Measurements from ENCODE around the gene ACTC1. TPM values are rescaled to one million over a fixed set of nuclear protein-coding genes. Genes with fewer than 3 reads are reported as not detected.

Gene ACTC1
- total and polyA plus RNA-seq, 2 donors (not counting 3 experiments of a cell fraction or from before 2014, with no cell fraction given): 1.0 TPM; not detected in 1

DNA sequence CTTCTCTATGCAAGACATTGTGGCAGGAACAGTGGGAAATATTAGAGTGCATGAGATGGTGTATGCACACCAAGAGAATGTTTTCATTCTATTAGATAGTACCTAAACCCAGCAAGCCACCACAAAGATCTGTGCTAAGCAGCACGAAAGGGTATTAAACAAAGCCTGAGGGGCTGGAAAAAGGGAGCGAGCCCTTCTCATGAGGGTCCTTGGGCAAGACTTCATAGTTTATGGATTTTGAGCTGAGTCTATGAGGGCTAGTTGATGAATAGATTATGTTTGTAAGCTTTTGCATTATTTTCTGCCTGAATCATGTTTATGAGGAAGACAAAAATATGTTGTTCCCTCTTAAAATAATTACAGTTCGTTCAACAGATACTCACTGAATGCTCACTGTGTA, 9.4 kb upstream of the ACTC1 start:
- Histone ChIP-seq H3K79me2 (ENCODE audit: control insufficient read depth, insufficient read depth, low read length) (no peaks in the 10 kb centered on the region), H3K9ac (replicated peaks; ENCODE audit: extremely low read depth, insufficient read depth, low read length) (no peak overlapping the region), H3K4me3 (replicated peaks in 1 of 3; ENCODE audit: insufficient read depth in 1 of 3, low read depth in 1 of 3, low read length in 3 of 3) (no peak overlapping the region), H3K9me3 (replicated peaks; ENCODE audit: control insufficient read depth, insufficient read depth, low read length) (no peaks in the 10 kb centered on the region), H3K27me3 (ENCODE audit: control insufficient read depth in 2 of 2, insufficient read depth in 2 of 2, low read length in 2 of 2) (peaks cover 4 to 13% of the 10 kb centered on the region in 2 experiments), H3K36me3 (ENCODE audit: control insufficient read depth in 2 of 2, extremely low read depth in 1 of 2, insufficient read depth in 2 of 2, low read length in 2 of 2) (no peaks in the 10 kb centered on the region), H3K4me2 (ENCODE audit: insufficient read depth, low read length) (no peak overlapping the region), H2AFZ (ENCODE audit: low read depth, low read length) (no peak overlapping the region), H4K20me1 (replicated peaks; ENCODE audit: control insufficient read depth, extremely low read depth, insufficient read depth, low read length) (no peaks in the 10 kb centered on the region), H3K27ac (ENCODE audit: insufficient read depth, low read depth, low read length) (no peak overlapping the region), H3K4me1 (ENCODE audit: control insufficient read depth, extremely low read depth, insufficient read depth, low read length) (no peaks in the 10 kb centered on the region), H3K9me1 (replicated peaks; ENCODE audit: control insufficient read depth, extremely low read depth, insufficient read depth, low read length) (no peaks in the 10 kb centered on the region)
- FAIRE-seq: no peak
- DNase-seq (ENCODE audit: low read depth, low spot score): no peak
- ChIA-PET POLR2A (no interaction called here), CTCF (no interaction called here)
- TF ChIP-seq FOS (IDR thresholded peaks at IDR 0.05; ENCODE audit: borderline replicate concordance, insufficient read depth, low read length): no peak
- TF ChIP-seq CTCF (IDR thresholded peaks at IDR 0.05; ENCODE audit: extremely low read depth in 1 of 2, insufficient read depth in 1 of 2, low read depth in 1 of 2, low read length in 2 of 2): no peak
- no peak for TF ChIP-seq MAX (IDR thresholded peaks at IDR 0.05; ENCODE audit: insufficient read depth, insufficient read length)
- no peak for TF ChIP-seq POLR2A (IDR thresholded peaks at IDR 0.05; ENCODE audit: low read depth, low read length)
- no peak for TF ChIP-seq GATA2 (IDR thresholded peaks at IDR 0.05; ENCODE audit: insufficient read depth, insufficient read length, low read depth, low read length)
- no peak for TF ChIP-seq MYC (IDR thresholded peaks at IDR 0.05; ENCODE audit: low read depth, low read length)
- intact Hi-C loops (cut with micrococcal nuclease) (no loop called here), dilution Hi-C loops (cut with MboI; ENCODE audit: extremely low pct_ligation_motif_present, low sequenced_read_pairs) (no loop called here)
- no TSS peak for BruUV-seq (replicated peaks)

DNA sequence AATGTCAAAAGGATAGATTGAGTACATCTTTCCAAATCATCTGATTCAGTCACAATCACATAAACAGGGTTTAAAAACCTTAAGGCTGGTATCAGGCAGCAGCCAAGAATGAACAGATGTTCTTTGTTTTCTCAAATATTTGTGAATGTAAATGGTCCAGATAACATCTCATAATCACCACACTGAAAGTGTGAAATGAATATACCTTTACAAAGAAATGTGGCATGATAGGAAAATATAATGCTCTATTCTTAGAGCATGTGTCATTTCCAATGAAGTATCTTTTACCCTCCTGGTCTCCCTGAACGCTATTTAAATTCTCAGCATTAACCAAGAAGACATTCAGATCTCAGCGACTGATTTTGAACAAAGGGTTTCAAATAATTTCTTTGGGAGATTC, 8.8 kb upstream of the ACTC1 start:
- TF ChIP-seq JUN (IDR thresholded peaks at IDR 0.05; ENCODE audit: borderline replicate concordance, insufficient read depth, insufficient read length, low read depth) (no peak), CTCF (IDR thresholded peaks at IDR 0.05; ENCODE audit: extremely low read depth in 1 of 2, insufficient read depth in 1 of 2, low read depth in 1 of 2, low read length in 2 of 2) (no peak), GATA2 (IDR thresholded peaks at IDR 0.05; ENCODE audit: insufficient read depth, insufficient read length, low read depth, low read length) (no peak), FOS (IDR thresholded peaks at IDR 0.05; ENCODE audit: borderline replicate concordance, insufficient read depth, low read length) (no peak), EZH2 (IDR thresholded peaks at IDR 0.05; ENCODE audit: borderline replicate concordance, low read depth, low read length, severe bottlenecking) (no peak), POLR2A (IDR thresholded peaks at IDR 0.05; ENCODE audit: low read depth, low read length) (no peak), MYC (IDR thresholded peaks at IDR 0.05; ENCODE audit: low read depth, low read length) (no peak), POLR2AphosphoS5 (IDR thresholded peaks at IDR 0.05; ENCODE audit: insufficient read depth, low read depth, low read length) (no peak), MAX (IDR thresholded peaks at IDR 0.05; ENCODE audit: insufficient read depth, insufficient read length) (no peak)
- CTCF ChIA-PET: no interaction called here
- FAIRE-seq: no peak

More for the DNA sequence above, 8.8 kb upstream of the ACTC1 start:
- H3K4me2 ChIP-seq (ENCODE audit: insufficient read depth, low read length): no peak overlapping the region
- H3K4me3 ChIP-seq (replicated peaks in 1 of 3; ENCODE audit: insufficient read depth in 1 of 3, low read depth in 1 of 3, low read length in 3 of 3): no peak overlapping the region
- H3K9me3 ChIP-seq (replicated peaks; ENCODE audit: control insufficient read depth, insufficient read depth, low read length): no peaks in the 10 kb centered on the region
- no peaks in the 10 kb centered on the region for H3K36me3 ChIP-seq (ENCODE audit: control insufficient read depth in 2 of 2, extremely low read depth in 1 of 2, insufficient read depth in 2 of 2, low read length in 2 of 2)
- H3K27me3 ChIP-seq (ENCODE audit: control insufficient read depth in 2 of 2, insufficient read depth in 2 of 2, low read length in 2 of 2): peaks cover 4 to 15% of the 10 kb centered on the region in 2 experiments
- H3K9me1 ChIP-seq (replicated peaks; ENCODE audit: control insufficient read depth, extremely low read depth, insufficient read depth, low read length): no peaks in the 10 kb centered on the region
- DNase-seq (ENCODE audit: low read depth, low spot score): no peak
- H3K79me2 ChIP-seq (ENCODE audit: control insufficient read depth, insufficient read depth, low read length): no peaks in the 10 kb centered on the region
- intact Hi-C loops (cut with micrococcal nuclease): no loop called here
- no peak overlapping the region for H3K9ac ChIP-seq (replicated peaks; ENCODE audit: extremely low read depth, insufficient read depth, low read length)
- no peaks in the 10 kb centered on the region for H4K20me1 ChIP-seq (replicated peaks; ENCODE audit: control insufficient read depth, extremely low read depth, insufficient read depth, low read length)
- dilution Hi-C loops (cut with MboI; ENCODE audit: extremely low pct_ligation_motif_present, low sequenced_read_pairs): no loop called here
- no TSS peak for BruUV-seq (replicated peaks)
- POLR2A ChIA-PET: no interaction called here
- H3K27ac ChIP-seq (ENCODE audit: insufficient read depth, low read depth, low read length): no peak overlapping the region
- H2AFZ ChIP-seq (ENCODE audit: low read depth, low read length): no peak overlapping the region
- H3K4me1 ChIP-seq (ENCODE audit: control insufficient read depth, extremely low read depth, insufficient read depth, low read length): no peaks in the 10 kb centered on the region
